Mammary epithelial cell (primary cell): Measurements from ENCODE around the gene RFC2.

Experiments
- EZH2 ChIP-seq: IDR thresholded peaks from 2 replicates; pipeline ENCODE4 v1.6.1; 2012; ENCODE audit warnings: low read length, inconsistent platforms, borderline replicate concordance
- TF ChIP-seq, protein P1 (sequence below), 2 donors: IDR thresholded peaks in 1 of 2; conservative IDR thresholded peaks in 1 of 2; 2 replicates each; pipeline ENCODE4 v1.5.1; 2011 to 2012; ENCODE audit warnings: inconsistent platforms in 2 of 2, low read length in 2 of 2, mild to moderate bottlenecking in 2 of 2, control low read depth in 1 of 2, low read depth in 1 of 2; ENCODE audit not compliant: insufficient read depth in 1 of 2; ENCODE audit errors: extremely low read depth in 1 of 2

DNA sequence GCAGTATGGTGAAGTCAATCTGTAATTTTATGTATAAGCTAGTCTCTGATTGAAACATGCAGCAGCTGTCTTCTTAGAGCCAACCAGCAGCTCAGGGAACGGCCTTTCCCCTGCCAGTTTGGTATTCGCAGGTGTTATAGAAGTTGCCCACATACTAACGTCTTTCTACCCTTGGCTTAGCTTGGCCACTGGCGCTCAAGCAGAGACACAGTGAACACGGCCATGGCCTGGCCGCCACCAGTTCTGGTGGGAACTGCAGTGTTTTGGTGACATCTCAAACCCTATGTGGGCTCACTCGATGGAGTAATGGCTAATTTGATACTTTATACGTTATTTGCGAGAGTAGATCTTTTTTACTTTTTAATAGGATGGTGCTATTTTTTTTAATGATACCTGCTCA, 63.0 kb downstream of the RFC2 start:
- TF ChIP-seq, protein P1, sequence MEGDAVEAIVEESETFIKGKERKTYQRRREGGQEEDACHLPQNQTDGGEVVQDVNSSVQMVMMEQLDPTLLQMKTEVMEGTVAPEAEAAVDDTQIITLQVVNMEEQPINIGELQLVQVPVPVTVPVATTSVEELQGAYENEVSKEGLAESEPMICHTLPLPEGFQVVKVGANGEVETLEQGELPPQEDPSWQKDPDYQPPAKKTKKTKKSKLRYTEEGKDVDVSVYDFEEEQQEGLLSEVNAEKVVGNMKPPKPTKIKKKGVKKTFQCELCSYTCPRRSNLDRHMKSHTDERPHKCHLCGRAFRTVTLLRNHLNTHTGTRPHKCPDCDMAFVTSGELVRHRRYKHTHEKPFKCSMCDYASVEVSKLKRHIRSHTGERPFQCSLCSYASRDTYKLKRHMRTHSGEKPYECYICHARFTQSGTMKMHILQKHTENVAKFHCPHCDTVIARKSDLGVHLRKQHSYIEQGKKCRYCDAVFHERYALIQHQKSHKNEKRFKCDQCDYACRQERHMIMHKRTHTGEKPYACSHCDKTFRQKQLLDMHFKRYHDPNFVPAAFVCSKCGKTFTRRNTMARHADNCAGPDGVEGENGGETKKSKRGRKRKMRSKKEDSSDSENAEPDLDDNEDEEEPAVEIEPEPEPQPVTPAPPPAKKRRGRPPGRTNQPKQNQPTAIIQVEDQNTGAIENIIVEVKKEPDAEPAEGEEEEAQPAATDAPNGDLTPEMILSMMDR (conservative IDR thresholded peaks at IDR 0.05 in 1 of 2, IDR thresholded peaks at IDR 0.05 in 1 of 2; ENCODE audit: extremely low read depth in 1 of 2, insufficient read depth in 1 of 2, low read depth in 1 of 2, low read length in 2 of 2): no peak
- no peak for TF ChIP-seq EZH2
